ENCODE measurements around the gene GGACT. TPM values are rescaled to one million over a fixed set of nuclear protein-coding genes. Genes with fewer than 3 reads are reported as not detected.

The GGACT gene
- polyA plus RNA-seq, 1 donor from 2014 or later = 1.7 TPM

DNA sequence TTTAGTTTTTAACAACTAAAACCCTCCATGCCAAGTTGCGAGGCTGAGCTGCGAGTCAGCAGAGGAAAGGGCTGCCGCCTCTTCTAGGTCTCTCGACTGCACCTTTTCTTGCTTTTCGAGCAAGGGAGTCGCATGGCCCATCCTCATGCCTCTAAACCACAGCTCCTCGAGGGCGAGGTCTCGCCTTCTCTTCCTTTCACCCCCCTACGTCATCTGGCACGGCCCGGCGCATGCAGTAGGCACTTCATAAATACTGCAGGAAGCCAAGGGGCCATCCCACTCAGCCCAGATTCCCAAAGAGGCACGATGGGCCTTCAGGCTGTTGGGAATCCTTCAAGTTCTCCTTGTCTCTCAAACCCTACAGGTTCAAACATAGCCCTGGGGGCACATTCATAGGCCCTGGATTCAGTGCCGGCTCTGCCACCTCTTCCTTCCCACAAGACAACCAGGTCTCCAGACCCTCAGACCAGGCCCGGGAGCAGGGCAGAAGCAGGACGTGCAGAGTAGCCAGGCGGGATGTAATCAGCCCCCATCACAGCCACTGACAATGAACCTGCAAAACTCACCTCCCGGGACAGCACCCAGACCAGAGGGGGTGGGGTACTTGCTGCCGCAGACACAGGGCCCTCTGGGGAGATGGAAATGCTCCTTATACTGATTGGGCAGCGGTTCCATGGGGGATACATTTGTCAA lies 41.7 kb downstream of the GGACT start:
- TF ChIP-seq EP300 (conservative IDR thresholded peaks at IDR 0.05; ENCODE audit: poor library complexity, severe bottlenecking) = no peak
- no peak for TF ChIP-seq RAD21 (conservative IDR thresholded peaks at IDR 0.05)
- no peak for TF ChIP-seq EZH2 (IDR thresholded peaks at IDR 0.05; ENCODE audit: borderline replicate concordance, insufficient read depth, low read length, poor library complexity, severe bottlenecking)
- TF ChIP-seq, protein P1, sequence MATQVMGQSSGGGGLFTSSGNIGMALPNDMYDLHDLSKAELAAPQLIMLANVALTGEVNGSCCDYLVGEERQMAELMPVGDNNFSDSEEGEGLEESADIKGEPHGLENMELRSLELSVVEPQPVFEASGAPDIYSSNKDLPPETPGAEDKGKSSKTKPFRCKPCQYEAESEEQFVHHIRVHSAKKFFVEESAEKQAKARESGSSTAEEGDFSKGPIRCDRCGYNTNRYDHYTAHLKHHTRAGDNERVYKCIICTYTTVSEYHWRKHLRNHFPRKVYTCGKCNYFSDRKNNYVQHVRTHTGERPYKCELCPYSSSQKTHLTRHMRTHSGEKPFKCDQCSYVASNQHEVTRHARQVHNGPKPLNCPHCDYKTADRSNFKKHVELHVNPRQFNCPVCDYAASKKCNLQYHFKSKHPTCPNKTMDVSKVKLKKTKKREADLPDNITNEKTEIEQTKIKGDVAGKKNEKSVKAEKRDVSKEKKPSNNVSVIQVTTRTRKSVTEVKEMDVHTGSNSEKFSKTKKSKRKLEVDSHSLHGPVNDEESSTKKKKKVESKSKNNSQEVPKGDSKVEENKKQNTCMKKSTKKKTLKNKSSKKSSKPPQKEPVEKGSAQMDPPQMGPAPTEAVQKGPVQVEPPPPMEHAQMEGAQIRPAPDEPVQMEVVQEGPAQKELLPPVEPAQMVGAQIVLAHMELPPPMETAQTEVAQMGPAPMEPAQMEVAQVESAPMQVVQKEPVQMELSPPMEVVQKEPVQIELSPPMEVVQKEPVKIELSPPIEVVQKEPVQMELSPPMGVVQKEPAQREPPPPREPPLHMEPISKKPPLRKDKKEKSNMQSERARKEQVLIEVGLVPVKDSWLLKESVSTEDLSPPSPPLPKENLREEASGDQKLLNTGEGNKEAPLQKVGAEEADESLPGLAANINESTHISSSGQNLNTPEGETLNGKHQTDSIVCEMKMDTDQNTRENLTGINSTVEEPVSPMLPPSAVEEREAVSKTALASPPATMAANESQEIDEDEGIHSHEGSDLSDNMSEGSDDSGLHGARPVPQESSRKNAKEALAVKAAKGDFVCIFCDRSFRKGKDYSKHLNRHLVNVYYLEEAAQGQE (IDR thresholded peaks at IDR 0.05; ENCODE audit: borderline replicate concordance) = no peak
- TF ChIP-seq POLR2AphosphoS5 (IDR thresholded peaks at IDR 0.05) = no peak
- TF ChIP-seq, protein P2, sequence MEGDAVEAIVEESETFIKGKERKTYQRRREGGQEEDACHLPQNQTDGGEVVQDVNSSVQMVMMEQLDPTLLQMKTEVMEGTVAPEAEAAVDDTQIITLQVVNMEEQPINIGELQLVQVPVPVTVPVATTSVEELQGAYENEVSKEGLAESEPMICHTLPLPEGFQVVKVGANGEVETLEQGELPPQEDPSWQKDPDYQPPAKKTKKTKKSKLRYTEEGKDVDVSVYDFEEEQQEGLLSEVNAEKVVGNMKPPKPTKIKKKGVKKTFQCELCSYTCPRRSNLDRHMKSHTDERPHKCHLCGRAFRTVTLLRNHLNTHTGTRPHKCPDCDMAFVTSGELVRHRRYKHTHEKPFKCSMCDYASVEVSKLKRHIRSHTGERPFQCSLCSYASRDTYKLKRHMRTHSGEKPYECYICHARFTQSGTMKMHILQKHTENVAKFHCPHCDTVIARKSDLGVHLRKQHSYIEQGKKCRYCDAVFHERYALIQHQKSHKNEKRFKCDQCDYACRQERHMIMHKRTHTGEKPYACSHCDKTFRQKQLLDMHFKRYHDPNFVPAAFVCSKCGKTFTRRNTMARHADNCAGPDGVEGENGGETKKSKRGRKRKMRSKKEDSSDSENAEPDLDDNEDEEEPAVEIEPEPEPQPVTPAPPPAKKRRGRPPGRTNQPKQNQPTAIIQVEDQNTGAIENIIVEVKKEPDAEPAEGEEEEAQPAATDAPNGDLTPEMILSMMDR (IDR thresholded peaks at IDR 0.05; ENCODE audit: poor library complexity, severe bottlenecking) = no peak
- TF ChIP-seq TAF1 (IDR thresholded peaks at IDR 0.05; ENCODE audit: low read depth) = no peak
- no peak for TF ChIP-seq MXI1 (conservative IDR thresholded peaks at IDR 0.05; ENCODE audit: poor library complexity, severe bottlenecking)
- no peak for TF ChIP-seq SMC3 (conservative IDR thresholded peaks at IDR 0.05; ENCODE audit: poor library complexity)
- no peaks in the 10 kb centered on the region for H3F3A ChIP-seq (ENCODE audit: insufficient read depth, low read length, poor library complexity, severe bottlenecking)
- no peaks in the 10 kb centered on the region for H3K27me3 ChIP-seq (ENCODE audit: insufficient read depth, low read depth, low read length)
- H3K27ac ChIP-seq (ENCODE audit: low read length) = no peak overlapping the region
- no peaks in the 10 kb centered on the region for H3K9me3 ChIP-seq (ENCODE audit: low read length)
- no peak overlapping the region for H3K4me2 ChIP-seq (ENCODE audit: low read length)
- no peak overlapping the region for H3K4me3 ChIP-seq (ENCODE audit: low read length)
- no peak overlapping the region for H2AFZ ChIP-seq (ENCODE audit: low read depth, low read length)
- no peak overlapping the region for H3K9ac ChIP-seq (ENCODE audit: low read length)
- H4K20me1 ChIP-seq (ENCODE audit: insufficient read depth) = no peaks in the 10 kb centered on the region
- H3K79me2 ChIP-seq (replicated peaks; ENCODE audit: insufficient read depth, low read length) = no peaks in the 10 kb centered on the region
- no peaks in the 10 kb centered on the region for H3K9me2 ChIP-seq (ENCODE audit: insufficient read depth, low read length)
- no peaks in the 10 kb centered on the region for H3K36me3 ChIP-seq (ENCODE audit: insufficient read depth, low read length)

DNA sequence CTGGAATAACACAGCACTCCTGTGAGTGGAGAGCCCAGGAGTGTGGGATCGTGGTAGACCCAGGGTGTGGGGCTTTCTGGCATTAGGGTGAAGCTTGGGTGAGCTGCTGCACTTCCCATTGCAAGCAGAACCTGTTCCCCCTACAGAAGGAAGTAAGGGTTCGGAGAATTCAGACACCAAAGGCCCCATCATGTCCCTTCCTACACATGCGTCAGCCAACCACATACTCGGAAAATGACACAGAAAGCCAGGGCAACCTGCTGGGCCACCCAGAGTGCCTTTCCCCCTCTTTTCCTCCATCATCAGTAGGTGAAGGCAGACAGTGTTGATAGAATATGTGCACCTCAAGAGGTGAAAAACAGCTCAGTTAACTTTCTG lies 42.9 kb downstream of the GGACT start:
- H3K27ac ChIP-seq (ENCODE audit: low read length) = no peak overlapping the region
- no peak overlapping the region for H3K4me3 ChIP-seq (ENCODE audit: low read length)
- H3K4me2 ChIP-seq (ENCODE audit: low read length) = no peak overlapping the region

More for the DNA sequence above, 42.9 kb downstream of the GGACT start:
- H3K9me3 ChIP-seq (ENCODE audit: low read length) = no peaks in the 10 kb centered on the region
- no peaks in the 10 kb centered on the region for H3K27me3 ChIP-seq (ENCODE audit: insufficient read depth, low read depth, low read length)
- H4K20me1 ChIP-seq (ENCODE audit: insufficient read depth) = no peaks in the 10 kb centered on the region
- H3K9ac ChIP-seq (ENCODE audit: low read length) = no peak overlapping the region
- no peaks in the 10 kb centered on the region for H3K36me3 ChIP-seq (ENCODE audit: insufficient read depth, low read length)
- no peaks in the 10 kb centered on the region for H3K79me2 ChIP-seq (replicated peaks; ENCODE audit: insufficient read depth, low read length)
- H3K9me2 ChIP-seq (ENCODE audit: insufficient read depth, low read length) = no peaks in the 10 kb centered on the region
- no peaks in the 10 kb centered on the region for H3F3A ChIP-seq (ENCODE audit: insufficient read depth, low read length, poor library complexity, severe bottlenecking)
- no peak for TF ChIP-seq EP300 (conservative IDR thresholded peaks at IDR 0.05; ENCODE audit: poor library complexity, severe bottlenecking)
- no peak for TF ChIP-seq TAF1 (IDR thresholded peaks at IDR 0.05; ENCODE audit: low read depth)
- TF ChIP-seq SMC3 (conservative IDR thresholded peaks at IDR 0.05; ENCODE audit: poor library complexity) = no peak
- no peak for TF ChIP-seq EZH2 (IDR thresholded peaks at IDR 0.05; ENCODE audit: borderline replicate concordance, insufficient read depth, low read length, poor library complexity, severe bottlenecking)
- TF ChIP-seq, protein P2 (IDR thresholded peaks at IDR 0.05; ENCODE audit: poor library complexity, severe bottlenecking) = no peak
- TF ChIP-seq, protein P1 (IDR thresholded peaks at IDR 0.05; ENCODE audit: borderline replicate concordance) = no peak
- no peak for TF ChIP-seq MXI1 (conservative IDR thresholded peaks at IDR 0.05; ENCODE audit: poor library complexity, severe bottlenecking)
- TF ChIP-seq RAD21 (conservative IDR thresholded peaks at IDR 0.05) = no peak
- TF ChIP-seq POLR2AphosphoS5 (IDR thresholded peaks at IDR 0.05) = no peak
- no peak overlapping the region for H2AFZ ChIP-seq (ENCODE audit: low read depth, low read length)

Measured in neural cell (in vitro differentiated cells).